Keratinocyte (primary cell): ENCODE data around the gene ZNG1C. TPM values are rescaled to one million over a fixed set of nuclear protein-coding genes. Genes with fewer than 3 reads are reported as not detected.
"Not testable (repeated sequence)": the region's sequence is repeated elsewhere in the genome, so short reads cannot be mapped to it uniquely, and the experiment has no call there.

ENCODE experiments used
- DNase-seq: peaks from one replicate; pipeline ENCODE4 v3.0.0-alpha.2; 2011; ENCODE audit warnings: low read depth, missing footprints, low spot score
- FAIRE-seq: peaks from 2 replicates; lab custom pipeline; 2011; peaks lifted over from hg19 to GRCh38; lab: Jason Lieb, UNC
- H2AFZ ChIP-seq: 2 replicates; pipeline ENCODE4 v1.6.0; 2012; ENCODE audit warnings: low read length, control low read depth, inconsistent platforms; ENCODE audit not compliant: control insufficient read depth
- H3K27ac ChIP-seq: 2 replicates; pipeline ENCODE4 v1.5.1; 2011; ENCODE audit warnings: low read length; ENCODE audit not compliant: control insufficient read depth, insufficient read depth
- H3K27me3 ChIP-seq: 3 replicates; pipeline ENCODE4 v1.6.0; 2011; ENCODE audit warnings: low read length; ENCODE audit not compliant: control insufficient read depth, insufficient read depth; ENCODE audit errors: extremely low read depth
- H3K36me3 ChIP-seq, 2 experiments: 2 replicates in 1 of 2; 3 replicates in 1 of 2; pipeline ENCODE4 v1.5.1; 2011; ENCODE audit warnings: low read length in 2 of 2, mild to moderate bottlenecking in 1 of 2; ENCODE audit not compliant: control insufficient read depth in 2 of 2, insufficient read depth in 2 of 2; ENCODE audit errors: extremely low read depth in 1 of 2
- H3K4me1 ChIP-seq: 3 replicates; pipeline ENCODE4 v1.5.1; 2011; ENCODE audit warnings: low read length; ENCODE audit not compliant: control insufficient read depth, insufficient read depth; ENCODE audit errors: extremely low read depth
- H3K4me2 ChIP-seq: 3 replicates; pipeline ENCODE4 v1.6.0; 2011; ENCODE audit warnings: low read depth, low read length; ENCODE audit not compliant: control insufficient read depth, insufficient read depth; ENCODE audit errors: extremely low read depth
- H3K4me3 ChIP-seq, 3 experiments: fragments of 200-600 bp in 1 of 3; sonication (generic) in 1 of 3; 2 replicates in 2 of 3; 3 replicates in 1 of 3; pipeline ENCODE4 v1.5.1; 2011 to 2016; ENCODE audit warnings: low read length in 3 of 3, mild to moderate bottlenecking in 3 of 3, control low read depth in 2 of 3, inconsistent platforms in 1 of 3, low read depth in 1 of 3, mixed read lengths in 1 of 3, mixed run types in 1 of 3, moderate library complexity in 1 of 3; ENCODE audit not compliant: control insufficient read depth in 2 of 3, insufficient read depth in 2 of 3; ENCODE audit errors: extremely low read depth in 1 of 3
- H3K79me2 ChIP-seq: 2 replicates; pipeline ENCODE4 v1.6.0; 2012; ENCODE audit warnings: low read length; ENCODE audit not compliant: control insufficient read depth, insufficient read depth
- H3K9ac ChIP-seq: 3 replicates; pipeline ENCODE4 v1.6.0; 2011; ENCODE audit warnings: low read length; ENCODE audit not compliant: control insufficient read depth, insufficient read depth; ENCODE audit errors: extremely low read depth
- H3K9me1 ChIP-seq: 3 replicates; pipeline ENCODE4 v1.6.0; 2011; ENCODE audit warnings: low read length; ENCODE audit not compliant: control insufficient read depth, insufficient read depth; ENCODE audit errors: extremely low read depth
- H3K9me3 ChIP-seq: 2 replicates; pipeline ENCODE4 v1.5.1; 2012; ENCODE audit warnings: low read depth, low read length; ENCODE audit not compliant: control insufficient read depth
- H4K20me1 ChIP-seq: 3 replicates; pipeline ENCODE4 v1.6.0; 2011; ENCODE audit warnings: low read length; ENCODE audit not compliant: control insufficient read depth, insufficient read depth; ENCODE audit errors: extremely low read depth
- dilution Hi-C: fragments of 300-500 bp; cut with MboI; formaldehyde crosslinking; loops from one replicate; pipeline ENCODE4 v1.7.0; 2020; ENCODE audit warnings: low sequenced_read_pairs; ENCODE audit not compliant: extremely low pct_ligation_motif_present
- polyA plus RNA-seq, 5 experiments: library from polyadenylated mRNA; depleted of rRNA in 3 of 5; stranded (reverse) in 3 of 5; stranded (forward) in 1 of 5; unstranded in 1 of 5; fragments of >200 nt; gene quantifications; 1 replicate in 1 of 5; 2 replicates in 3 of 5; 3 replicates in 1 of 5; pipeline versions ENCODE4 v1.2.1 to v1.2.3, GENCODE V29; 2011 to 2012; ENCODE audit warnings: missing spikeins in 2 of 5, low read depth in 1 of 5, low replicate concordance in 1 of 5

Gene ZNG1C
- polyA plus RNA-seq, 1 donor (not counting 4 experiments of a cell fraction or from before 2014, with no cell fraction given) = 81.1 TPM

GRCh38 chr9:68329106-68329505 lies 87.3 kb downstream of the ZNG1C start:
- H3K9me3 ChIP-seq, FAIRE-seq, DNase-seq: not testable (repeated sequence)

GRCh38 chr9:68330531-68331173 lies 88.9 kb downstream of the ZNG1C start:
- H2AFZ ChIP-seq, H3K4me1 ChIP-seq, DNase-seq, H3K4me3 ChIP-seq, H3K27ac ChIP-seq, H3K9me3 ChIP-seq, H3K79me2 ChIP-seq, H3K4me2 ChIP-seq, FAIRE-seq, H3K9ac ChIP-seq, H3K9me1 ChIP-seq, H3K36me3 ChIP-seq, H3K27me3 ChIP-seq, H4K20me1 ChIP-seq, dilution Hi-C loops: not testable (repeated sequence)

More at GRCh38 chr9:68329106-68329505, 87.3 kb downstream of the ZNG1C start:
- H3K79me2 ChIP-seq, H3K4me3 ChIP-seq, dilution Hi-C loops, H3K36me3 ChIP-seq, H3K9ac ChIP-seq, H2AFZ ChIP-seq, H3K4me2 ChIP-seq, H3K4me1 ChIP-seq, H3K27ac ChIP-seq, H3K9me1 ChIP-seq, H4K20me1 ChIP-seq, H3K27me3 ChIP-seq: not testable (repeated sequence)

- H3K36me3 ChIP-seq, H3K9me1 ChIP-seq, H4K20me1 ChIP-seq, FAIRE-seq, H2AFZ ChIP-seq, dilution Hi-C loops, H3K9me3 ChIP-seq, H3K79me2 ChIP-seq, H3K27me3 ChIP-seq, H3K27ac ChIP-seq, H3K4me1 ChIP-seq, H3K4me2 ChIP-seq, H3K9ac ChIP-seq, H3K4me3 ChIP-seq, DNase-seq: not testable (repeated sequence)
Observed at GRCh38 chr9:68332122-68332521, 90.3 kb downstream of the ZNG1C start.

- H3K9ac ChIP-seq, H4K20me1 ChIP-seq, H3K4me2 ChIP-seq, H3K27me3 ChIP-seq, dilution Hi-C loops, H3K36me3 ChIP-seq, H2AFZ ChIP-seq, H3K9me3 ChIP-seq, H3K79me2 ChIP-seq, DNase-seq, H3K27ac ChIP-seq, FAIRE-seq, H3K4me1 ChIP-seq, H3K9me1 ChIP-seq, H3K4me3 ChIP-seq: not testable (repeated sequence)
Observed at GRCh38 chr9:68335935-68336334, 94.2 kb downstream of the ZNG1C start.

- H3K9me3 ChIP-seq, H3K4me1 ChIP-seq, H3K4me2 ChIP-seq, H3K9me1 ChIP-seq, DNase-seq, H4K20me1 ChIP-seq, dilution Hi-C loops, H3K27me3 ChIP-seq, H3K79me2 ChIP-seq, H3K4me3 ChIP-seq, H3K9ac ChIP-seq, H2AFZ ChIP-seq, H3K27ac ChIP-seq, H3K36me3 ChIP-seq, FAIRE-seq: not testable (repeated sequence)
Observed at GRCh38 chr9:68336639-68337339, 95.0 kb downstream of the ZNG1C start.
